ENCODE data around the gene CEP97.

DNA sequence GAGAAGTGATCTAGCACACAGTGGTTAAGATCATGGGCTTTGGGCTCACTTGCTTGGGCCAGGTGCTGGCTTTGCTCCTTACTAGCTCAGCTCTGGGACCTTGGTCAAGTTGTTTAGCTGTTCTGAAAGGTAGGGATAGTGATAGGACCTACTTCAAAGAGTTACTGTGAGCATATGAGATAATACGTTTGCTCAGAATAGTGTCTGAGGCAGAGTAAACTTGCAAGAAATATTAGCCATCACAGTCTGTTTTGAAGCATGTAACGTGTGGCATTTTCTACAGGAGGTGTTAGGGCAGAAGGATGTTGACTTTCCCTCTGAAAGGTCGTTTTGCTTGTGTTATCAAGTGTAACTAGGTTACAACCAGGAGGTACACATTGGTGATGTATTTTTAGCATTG is 90.4 kb downstream of the CEP97 start:
- TF ChIP-seq POLR2A (IDR thresholded peaks at IDR 0.05): no peak
- TF ChIP-seq, protein P1, sequence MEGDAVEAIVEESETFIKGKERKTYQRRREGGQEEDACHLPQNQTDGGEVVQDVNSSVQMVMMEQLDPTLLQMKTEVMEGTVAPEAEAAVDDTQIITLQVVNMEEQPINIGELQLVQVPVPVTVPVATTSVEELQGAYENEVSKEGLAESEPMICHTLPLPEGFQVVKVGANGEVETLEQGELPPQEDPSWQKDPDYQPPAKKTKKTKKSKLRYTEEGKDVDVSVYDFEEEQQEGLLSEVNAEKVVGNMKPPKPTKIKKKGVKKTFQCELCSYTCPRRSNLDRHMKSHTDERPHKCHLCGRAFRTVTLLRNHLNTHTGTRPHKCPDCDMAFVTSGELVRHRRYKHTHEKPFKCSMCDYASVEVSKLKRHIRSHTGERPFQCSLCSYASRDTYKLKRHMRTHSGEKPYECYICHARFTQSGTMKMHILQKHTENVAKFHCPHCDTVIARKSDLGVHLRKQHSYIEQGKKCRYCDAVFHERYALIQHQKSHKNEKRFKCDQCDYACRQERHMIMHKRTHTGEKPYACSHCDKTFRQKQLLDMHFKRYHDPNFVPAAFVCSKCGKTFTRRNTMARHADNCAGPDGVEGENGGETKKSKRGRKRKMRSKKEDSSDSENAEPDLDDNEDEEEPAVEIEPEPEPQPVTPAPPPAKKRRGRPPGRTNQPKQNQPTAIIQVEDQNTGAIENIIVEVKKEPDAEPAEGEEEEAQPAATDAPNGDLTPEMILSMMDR (IDR thresholded peaks at IDR 0.05): no peak
